Prostate gland (tissue), 2 donors: ENCODE data around the gene CTIF. TPM values are rescaled to one million over a fixed set of nuclear protein-coding genes. Genes with fewer than 3 reads are reported as not detected.

Experiments
- DNase-seq: peaks from one replicate; pipeline ENCODE4 v3.0.0-alpha.2; 2019; ENCODE audit warnings: low spot score
- H3K27ac ChIP-seq, 2 donors: fragments of 200-600 bp; sonication (generic); 2 replicates each; pipeline ENCODE4 v1.5.1; 2017 to 2019
- H3K27me3 ChIP-seq: fragments of 200-600 bp; sonication (generic); replicated peaks from 2 replicates; pipeline ENCODE4 v1.5.1; 2019; ENCODE audit not compliant: insufficient read depth
- H3K36me3 ChIP-seq, 2 donors: fragments of 200-600 bp; sonication (generic); 1 replicate in 1 of 2; 2 replicates in 1 of 2; pipeline versions ENCODE4 v1.5.1 to v1.8.1; 2017 to 2019
- H3K4me1 ChIP-seq: fragments of 200-600 bp; sonication (generic); replicated peaks from 2 replicates; pipeline ENCODE4 v1.5.1; 2019
- H3K4me3 ChIP-seq, 2 donors: fragments of 200-600 bp; sonication (generic); 2 replicates each; pipeline ENCODE4 v1.5.1; 2017 to 2019
- H3K9me3 ChIP-seq: fragments of 200-600 bp; sonication (generic); 2 replicates; pipeline ENCODE4 v1.5.1; 2017
- CTCF ChIP-seq, 4 experiments: fragments of 200-600 bp in 2 of 4; fragments of 450-650 bp in 2 of 4; sonication (generic) in 2 of 4; IDR thresholded peaks; 1 replicate in 3 of 4; 2 replicates in 1 of 4; pipeline ENCODE4 v1.5.1; 2016 to 2019; ENCODE audit warnings: antibody characterized with exemption in 4 of 4, mild to moderate bottlenecking in 2 of 4, moderate library complexity in 2 of 4
- POLR2A ChIP-seq: fragments of 450-650 bp; IDR thresholded peaks from one replicate; pipeline ENCODE4 v1.6.1; 2016; ENCODE audit warnings: antibody characterized with exemption, mild to moderate bottlenecking
- POLR2AphosphoS5 ChIP-seq: sonication (generic); formaldehyde crosslinking; IDR thresholded peaks from one replicate; pipeline ENCODE4 v1.6.1; 2017; ENCODE audit warnings: antibody characterized with exemption
- WGBS: methylation state at CpG from one replicate; pipeline ENCODE4 v1.1.5; 2018; 5-methylcytosine and 5-hydroxymethylcytosine counted together
- intact Hi-C: fragments of 100-400 bp; cut with DNase I; formaldehyde crosslinking; loops from one replicate; pipeline ENCODE4 v1.14.2; 2022
- total RNA-seq, 2 donors: library from RNA; depleted of rRNA; stranded (reverse); fragments of >200 nt; gene quantifications; one replicate each; pipeline ENCODE4 v1.1.0, GENCODE V29; 2016

CTIF gene
- total RNA-seq, 2 donors from 2014 or later, result 8.1 to 57.9 TPM

- Histone ChIP-seq H3K4me3 (no peak overlapping the region), H3K27me3 (no peaks in the 10 kb centered on the region), H3K27ac (peak overlapping the region in 1 of 2 donors; percentile 2), H3K36me3 (no peaks in the 10 kb centered on the region), H3K4me1 (no peaks in the 10 kb centered on the region), H3K9me3 (no peaks in the 10 kb centered on the region)
- DNase-seq, result no peak
- TF ChIP-seq CTCF (IDR thresholded peaks at IDR 0.05), result no peak
- no peak for TF ChIP-seq POLR2A
- no peak for TF ChIP-seq POLR2AphosphoS5
- WGBS, result 58% methylated on average over 13 of the region's 13 CpGs
- intact Hi-C loops, result no loop called here
These were observed 84.1 kb downstream of the CTIF start for GRCh38 chr18:48622911-48623431.

GRCh38 chr18:48623468-48624235, 84.8 kb downstream of the CTIF start:
- DNase-seq, result no peak
- 76% methylated on average over 7 of the region's 7 CpGs for WGBS
- Histone ChIP-seq H3K27me3 (no peaks in the 10 kb centered on the region), H3K9me3 (no peaks in the 10 kb centered on the region), H3K27ac (peak overlapping the region in 1 of 2 donors; percentile 2), H3K4me1 (no peaks in the 10 kb centered on the region), H3K36me3 (no peaks in the 10 kb centered on the region), H3K4me3 (no peak overlapping the region)
- intact Hi-C loops, result no loop called here
- TF ChIP-seq POLR2AphosphoS5 (no peak), POLR2A (no peak)

- Histone ChIP-seq H3K27ac (no peak overlapping the region), H3K36me3 (no peaks in the 10 kb centered on the region)
- no peak for DNase-seq
These were observed 86.0 kb downstream of the CTIF start for GRCh38 chr18:48624856-48625255.

GRCh38 chr18:48627216-48627615, 88.4 kb downstream of the CTIF start:
- DNase-seq, result no peak
- Histone ChIP-seq H3K9me3 (no peaks in the 10 kb centered on the region), H3K27ac (no peak overlapping the region), H3K4me3 (no peak overlapping the region), H3K4me1 (no peaks in the 10 kb centered on the region), H3K36me3 (no peaks in the 10 kb centered on the region), H3K27me3 (no peaks in the 10 kb centered on the region)
- intact Hi-C loops, result no loop called here
- WGBS, result 77% methylated on average over 3 of the region's 3 CpGs
- no peak for TF ChIP-seq POLR2AphosphoS5
- no peak for TF ChIP-seq CTCF (IDR thresholded peaks at IDR 0.05)
- no peak for TF ChIP-seq POLR2A

More at GRCh38 chr18:48624856-48625255, 86.0 kb downstream of the CTIF start:
- intact Hi-C loops, result no loop called here
- 93% methylated on average over 4 of the region's 4 CpGs for WGBS
- Histone ChIP-seq H3K27me3 (no peaks in the 10 kb centered on the region), H3K4me1 (no peaks in the 10 kb centered on the region), H3K4me3 (no peak overlapping the region), H3K9me3 (no peaks in the 10 kb centered on the region)
- TF ChIP-seq CTCF (IDR thresholded peaks at IDR 0.05) (no peak), POLR2AphosphoS5 (no peak), POLR2A (no peak)

- Histone ChIP-seq H3K36me3 (no peaks in the 10 kb centered on the region), H3K27me3 (no peaks in the 10 kb centered on the region), H3K27ac (no peak overlapping the region), H3K4me3 (no peak overlapping the region), H3K4me1 (no peaks in the 10 kb centered on the region), H3K9me3 (no peaks in the 10 kb centered on the region)
- intact Hi-C loops, result no loop called here
- TF ChIP-seq POLR2A, result no peak
- no peak for TF ChIP-seq POLR2AphosphoS5
- TF ChIP-seq CTCF (IDR thresholded peaks at IDR 0.05), result no peak
- no peak for DNase-seq
- 41% methylated on average over 7 of the region's 7 CpGs for WGBS
These were observed 91.0 kb downstream of the CTIF start for GRCh38 chr18:48629730-48630324.
